Measurements from ENCODE around the gene LIM2.

DNA sequence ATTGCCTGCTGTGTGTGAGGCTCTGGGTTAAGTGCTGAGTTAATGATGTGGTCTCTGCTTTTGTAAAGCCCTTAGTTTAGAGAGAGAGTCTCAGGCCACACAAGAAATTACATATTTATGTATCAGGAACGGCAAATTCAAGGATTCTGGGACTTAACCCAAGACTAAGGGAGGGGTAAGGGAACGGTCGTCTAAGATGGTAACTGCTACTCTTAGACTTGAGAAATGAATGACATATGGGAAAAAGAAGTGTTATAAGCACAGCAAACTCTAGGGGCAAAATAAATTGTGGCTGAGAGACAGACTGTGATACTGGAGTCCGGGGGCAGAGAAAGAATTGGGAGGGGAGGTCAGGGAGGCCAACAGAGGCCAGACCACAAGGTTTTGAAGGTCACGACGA, 56.1 kb downstream of the LIM2 start:
- TF ChIP-seq, protein P1, sequence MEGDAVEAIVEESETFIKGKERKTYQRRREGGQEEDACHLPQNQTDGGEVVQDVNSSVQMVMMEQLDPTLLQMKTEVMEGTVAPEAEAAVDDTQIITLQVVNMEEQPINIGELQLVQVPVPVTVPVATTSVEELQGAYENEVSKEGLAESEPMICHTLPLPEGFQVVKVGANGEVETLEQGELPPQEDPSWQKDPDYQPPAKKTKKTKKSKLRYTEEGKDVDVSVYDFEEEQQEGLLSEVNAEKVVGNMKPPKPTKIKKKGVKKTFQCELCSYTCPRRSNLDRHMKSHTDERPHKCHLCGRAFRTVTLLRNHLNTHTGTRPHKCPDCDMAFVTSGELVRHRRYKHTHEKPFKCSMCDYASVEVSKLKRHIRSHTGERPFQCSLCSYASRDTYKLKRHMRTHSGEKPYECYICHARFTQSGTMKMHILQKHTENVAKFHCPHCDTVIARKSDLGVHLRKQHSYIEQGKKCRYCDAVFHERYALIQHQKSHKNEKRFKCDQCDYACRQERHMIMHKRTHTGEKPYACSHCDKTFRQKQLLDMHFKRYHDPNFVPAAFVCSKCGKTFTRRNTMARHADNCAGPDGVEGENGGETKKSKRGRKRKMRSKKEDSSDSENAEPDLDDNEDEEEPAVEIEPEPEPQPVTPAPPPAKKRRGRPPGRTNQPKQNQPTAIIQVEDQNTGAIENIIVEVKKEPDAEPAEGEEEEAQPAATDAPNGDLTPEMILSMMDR (IDR thresholded peaks at IDR 0.05 in 4 of 5, conservative IDR thresholded peaks at IDR 0.05 in 1 of 5), result no peak
- TF ChIP-seq POLR2A (IDR thresholded peaks at IDR 0.05), result no peak
